Measurements from ENCODE around the gene SPEM2.

DNA sequence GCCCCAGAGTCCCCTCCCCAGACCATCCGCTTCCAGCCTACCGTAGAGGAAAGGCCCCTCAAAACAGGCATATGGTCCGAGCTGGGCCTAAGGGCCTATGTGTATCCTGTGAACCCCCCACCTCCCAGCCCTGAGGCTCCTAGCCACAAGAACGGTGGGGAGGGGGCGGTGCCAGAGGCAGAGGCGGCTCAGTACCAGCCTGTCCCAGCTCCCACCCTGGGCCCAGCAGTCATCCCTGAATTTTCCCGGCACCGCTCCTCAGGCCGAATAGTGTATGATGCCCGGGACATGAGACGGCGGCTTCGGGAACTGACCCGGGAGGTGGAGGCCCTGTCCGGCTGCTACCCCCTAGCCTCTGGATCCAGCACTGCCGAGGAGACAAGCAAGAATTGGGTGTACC, 4.2 kb upstream of the SPEM2 start:
- TF ChIP-seq, protein P1, sequence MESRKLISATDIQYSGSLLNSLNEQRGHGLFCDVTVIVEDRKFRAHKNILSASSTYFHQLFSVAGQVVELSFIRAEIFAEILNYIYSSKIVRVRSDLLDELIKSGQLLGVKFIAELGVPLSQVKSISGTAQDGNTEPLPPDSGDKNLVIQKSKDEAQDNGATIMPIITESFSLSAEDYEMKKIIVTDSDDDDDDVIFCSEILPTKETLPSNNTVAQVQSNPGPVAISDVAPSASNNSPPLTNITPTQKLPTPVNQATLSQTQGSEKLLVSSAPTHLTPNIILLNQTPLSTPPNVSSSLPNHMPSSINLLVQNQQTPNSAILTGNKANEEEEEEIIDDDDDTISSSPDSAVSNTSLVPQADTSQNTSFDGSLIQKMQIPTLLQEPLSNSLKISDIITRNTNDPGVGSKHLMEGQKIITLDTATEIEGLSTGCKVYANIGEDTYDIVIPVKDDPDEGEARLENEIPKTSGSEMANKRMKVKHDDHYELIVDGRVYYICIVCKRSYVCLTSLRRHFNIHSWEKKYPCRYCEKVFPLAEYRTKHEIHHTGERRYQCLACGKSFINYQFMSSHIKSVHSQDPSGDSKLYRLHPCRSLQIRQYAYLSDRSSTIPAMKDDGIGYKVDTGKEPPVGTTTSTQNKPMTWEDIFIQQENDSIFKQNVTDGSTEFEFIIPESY (IDR thresholded peaks at IDR 0.05; ENCODE audit: borderline replicate concordance, low read depth): no peak
- no peak for TF ChIP-seq POLR2AphosphoS5 (IDR thresholded peaks at IDR 0.05; ENCODE audit: low read depth, low read length)
- TF ChIP-seq, protein P2, sequence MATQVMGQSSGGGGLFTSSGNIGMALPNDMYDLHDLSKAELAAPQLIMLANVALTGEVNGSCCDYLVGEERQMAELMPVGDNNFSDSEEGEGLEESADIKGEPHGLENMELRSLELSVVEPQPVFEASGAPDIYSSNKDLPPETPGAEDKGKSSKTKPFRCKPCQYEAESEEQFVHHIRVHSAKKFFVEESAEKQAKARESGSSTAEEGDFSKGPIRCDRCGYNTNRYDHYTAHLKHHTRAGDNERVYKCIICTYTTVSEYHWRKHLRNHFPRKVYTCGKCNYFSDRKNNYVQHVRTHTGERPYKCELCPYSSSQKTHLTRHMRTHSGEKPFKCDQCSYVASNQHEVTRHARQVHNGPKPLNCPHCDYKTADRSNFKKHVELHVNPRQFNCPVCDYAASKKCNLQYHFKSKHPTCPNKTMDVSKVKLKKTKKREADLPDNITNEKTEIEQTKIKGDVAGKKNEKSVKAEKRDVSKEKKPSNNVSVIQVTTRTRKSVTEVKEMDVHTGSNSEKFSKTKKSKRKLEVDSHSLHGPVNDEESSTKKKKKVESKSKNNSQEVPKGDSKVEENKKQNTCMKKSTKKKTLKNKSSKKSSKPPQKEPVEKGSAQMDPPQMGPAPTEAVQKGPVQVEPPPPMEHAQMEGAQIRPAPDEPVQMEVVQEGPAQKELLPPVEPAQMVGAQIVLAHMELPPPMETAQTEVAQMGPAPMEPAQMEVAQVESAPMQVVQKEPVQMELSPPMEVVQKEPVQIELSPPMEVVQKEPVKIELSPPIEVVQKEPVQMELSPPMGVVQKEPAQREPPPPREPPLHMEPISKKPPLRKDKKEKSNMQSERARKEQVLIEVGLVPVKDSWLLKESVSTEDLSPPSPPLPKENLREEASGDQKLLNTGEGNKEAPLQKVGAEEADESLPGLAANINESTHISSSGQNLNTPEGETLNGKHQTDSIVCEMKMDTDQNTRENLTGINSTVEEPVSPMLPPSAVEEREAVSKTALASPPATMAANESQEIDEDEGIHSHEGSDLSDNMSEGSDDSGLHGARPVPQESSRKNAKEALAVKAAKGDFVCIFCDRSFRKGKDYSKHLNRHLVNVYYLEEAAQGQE (IDR thresholded peaks at IDR 0.05; ENCODE audit: low read depth, low read length): no peak
